Panc1 (cell line): ENCODE data around the gene GYG2.

Experiments
- POLR2AphosphoS5 ChIP-seq: IDR thresholded peaks from 2 replicates; pipeline ENCODE4 v1.6.1; 2012; ENCODE audit warnings: mild to moderate bottlenecking, low read depth, low read length, moderate library complexity
- TCF7L2 ChIP-seq: IDR thresholded peaks from 2 replicates; pipeline ENCODE4 v1.6.1; 2011; ENCODE audit warnings: mild to moderate bottlenecking, low read depth, low read length, inconsistent platforms
- TF ChIP-seq, protein P1 (sequence below): fragments of 450-650 bp; IDR thresholded peaks from 2 replicates; pipeline ENCODE4 v1.5.1; 2017; ENCODE audit warnings: mild to moderate bottlenecking
- TF ChIP-seq, protein P2 (sequence below), 2 experiments: IDR thresholded peaks; 2 replicates each; pipeline ENCODE4 v1.6.1; 2011 to 2012; ENCODE audit warnings: low read depth in 2 of 2, control low read depth in 1 of 2, low read length in 1 of 2, mild to moderate bottlenecking in 1 of 2, moderate library complexity in 1 of 2; ENCODE audit not compliant: insufficient read depth in 1 of 2

DNA sequence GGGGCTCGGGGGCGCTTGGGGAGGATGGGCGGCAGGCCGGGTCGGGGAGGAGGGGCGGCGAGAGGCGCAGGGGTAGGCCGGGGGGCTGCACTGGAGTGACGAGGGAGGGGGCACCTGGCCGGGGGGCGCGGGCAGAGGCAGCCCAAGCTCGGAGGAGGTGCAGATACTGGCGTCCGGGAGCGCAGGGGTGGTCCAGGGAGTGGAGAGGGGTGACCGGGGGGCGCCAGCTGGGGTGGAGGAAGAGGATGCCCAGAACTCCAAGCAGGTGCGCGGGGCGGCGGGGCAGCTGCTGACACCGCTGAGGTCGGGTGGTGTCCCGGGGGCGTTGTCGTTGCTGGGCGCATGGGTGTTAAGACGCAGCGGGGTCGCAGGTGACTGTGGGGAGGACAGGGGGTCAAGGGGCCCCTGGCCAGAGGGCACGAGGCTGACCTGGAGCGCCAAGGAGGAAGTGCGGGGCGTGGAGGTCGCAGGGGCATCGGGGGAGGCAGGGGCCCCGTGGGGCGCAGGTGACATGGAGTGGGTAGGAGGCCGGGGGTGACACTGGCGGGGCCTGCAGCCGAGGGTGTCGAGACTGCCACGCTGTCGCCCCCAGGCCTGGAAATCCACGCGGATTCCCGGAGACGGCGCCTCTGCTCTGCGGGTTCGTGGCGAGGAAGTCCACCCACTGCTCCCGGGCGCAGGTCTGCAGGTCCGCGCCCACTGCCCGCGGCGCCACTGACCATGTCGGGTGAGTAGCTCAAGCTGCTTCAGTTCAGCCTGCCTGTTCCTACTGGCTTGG lies 928 bp downstream of the GYG2 start:
- TF ChIP-seq, protein P1, sequence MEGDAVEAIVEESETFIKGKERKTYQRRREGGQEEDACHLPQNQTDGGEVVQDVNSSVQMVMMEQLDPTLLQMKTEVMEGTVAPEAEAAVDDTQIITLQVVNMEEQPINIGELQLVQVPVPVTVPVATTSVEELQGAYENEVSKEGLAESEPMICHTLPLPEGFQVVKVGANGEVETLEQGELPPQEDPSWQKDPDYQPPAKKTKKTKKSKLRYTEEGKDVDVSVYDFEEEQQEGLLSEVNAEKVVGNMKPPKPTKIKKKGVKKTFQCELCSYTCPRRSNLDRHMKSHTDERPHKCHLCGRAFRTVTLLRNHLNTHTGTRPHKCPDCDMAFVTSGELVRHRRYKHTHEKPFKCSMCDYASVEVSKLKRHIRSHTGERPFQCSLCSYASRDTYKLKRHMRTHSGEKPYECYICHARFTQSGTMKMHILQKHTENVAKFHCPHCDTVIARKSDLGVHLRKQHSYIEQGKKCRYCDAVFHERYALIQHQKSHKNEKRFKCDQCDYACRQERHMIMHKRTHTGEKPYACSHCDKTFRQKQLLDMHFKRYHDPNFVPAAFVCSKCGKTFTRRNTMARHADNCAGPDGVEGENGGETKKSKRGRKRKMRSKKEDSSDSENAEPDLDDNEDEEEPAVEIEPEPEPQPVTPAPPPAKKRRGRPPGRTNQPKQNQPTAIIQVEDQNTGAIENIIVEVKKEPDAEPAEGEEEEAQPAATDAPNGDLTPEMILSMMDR: no peak
- TF ChIP-seq, protein P2, sequence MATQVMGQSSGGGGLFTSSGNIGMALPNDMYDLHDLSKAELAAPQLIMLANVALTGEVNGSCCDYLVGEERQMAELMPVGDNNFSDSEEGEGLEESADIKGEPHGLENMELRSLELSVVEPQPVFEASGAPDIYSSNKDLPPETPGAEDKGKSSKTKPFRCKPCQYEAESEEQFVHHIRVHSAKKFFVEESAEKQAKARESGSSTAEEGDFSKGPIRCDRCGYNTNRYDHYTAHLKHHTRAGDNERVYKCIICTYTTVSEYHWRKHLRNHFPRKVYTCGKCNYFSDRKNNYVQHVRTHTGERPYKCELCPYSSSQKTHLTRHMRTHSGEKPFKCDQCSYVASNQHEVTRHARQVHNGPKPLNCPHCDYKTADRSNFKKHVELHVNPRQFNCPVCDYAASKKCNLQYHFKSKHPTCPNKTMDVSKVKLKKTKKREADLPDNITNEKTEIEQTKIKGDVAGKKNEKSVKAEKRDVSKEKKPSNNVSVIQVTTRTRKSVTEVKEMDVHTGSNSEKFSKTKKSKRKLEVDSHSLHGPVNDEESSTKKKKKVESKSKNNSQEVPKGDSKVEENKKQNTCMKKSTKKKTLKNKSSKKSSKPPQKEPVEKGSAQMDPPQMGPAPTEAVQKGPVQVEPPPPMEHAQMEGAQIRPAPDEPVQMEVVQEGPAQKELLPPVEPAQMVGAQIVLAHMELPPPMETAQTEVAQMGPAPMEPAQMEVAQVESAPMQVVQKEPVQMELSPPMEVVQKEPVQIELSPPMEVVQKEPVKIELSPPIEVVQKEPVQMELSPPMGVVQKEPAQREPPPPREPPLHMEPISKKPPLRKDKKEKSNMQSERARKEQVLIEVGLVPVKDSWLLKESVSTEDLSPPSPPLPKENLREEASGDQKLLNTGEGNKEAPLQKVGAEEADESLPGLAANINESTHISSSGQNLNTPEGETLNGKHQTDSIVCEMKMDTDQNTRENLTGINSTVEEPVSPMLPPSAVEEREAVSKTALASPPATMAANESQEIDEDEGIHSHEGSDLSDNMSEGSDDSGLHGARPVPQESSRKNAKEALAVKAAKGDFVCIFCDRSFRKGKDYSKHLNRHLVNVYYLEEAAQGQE (IDR thresholded peaks at IDR 0.05; ENCODE audit: insufficient read depth in 1 of 2, low read depth in 2 of 2, low read length in 1 of 2): no peak
- TF ChIP-seq TCF7L2 (no peak), POLR2AphosphoS5 (no peak)
